Jurkat, Clone E6-1 (cell line): ENCODE data around the gene CDX1.

Source experiments
- DNase-seq: peaks from one replicate; pipeline ENCODE4 v3.0.0-alpha.2; 2011; ENCODE audit warnings: low read depth, low spot score
- H3K4me3 ChIP-seq: 2 replicates; pipeline ENCODE4 v1.5.1; 2011; ENCODE audit warnings: mild to moderate bottlenecking, low read length, control low read depth, moderate library complexity

CDX1 gene

DNA sequence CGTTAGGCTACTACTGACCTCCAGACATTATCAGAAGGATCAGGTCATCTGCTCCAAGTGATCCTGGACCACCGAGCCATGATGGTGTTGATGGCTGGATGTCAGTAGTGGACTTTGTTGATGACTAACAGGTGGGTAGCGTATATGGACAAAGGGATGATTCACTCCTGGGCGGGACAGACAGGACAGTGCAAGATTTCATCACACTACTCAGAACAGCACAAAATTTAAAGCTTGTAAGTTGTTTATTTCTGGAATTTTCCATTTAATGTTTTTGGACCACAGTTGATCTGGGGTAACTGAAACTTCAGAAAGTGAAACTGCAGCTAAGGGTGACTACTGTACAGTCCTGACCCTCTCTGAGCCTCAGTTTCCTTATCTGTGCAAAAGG is 23.6 kb upstream of the CDX1 start:
- no peak for DNase-seq
- H3K4me3 ChIP-seq = no peak overlapping the region

DNA sequence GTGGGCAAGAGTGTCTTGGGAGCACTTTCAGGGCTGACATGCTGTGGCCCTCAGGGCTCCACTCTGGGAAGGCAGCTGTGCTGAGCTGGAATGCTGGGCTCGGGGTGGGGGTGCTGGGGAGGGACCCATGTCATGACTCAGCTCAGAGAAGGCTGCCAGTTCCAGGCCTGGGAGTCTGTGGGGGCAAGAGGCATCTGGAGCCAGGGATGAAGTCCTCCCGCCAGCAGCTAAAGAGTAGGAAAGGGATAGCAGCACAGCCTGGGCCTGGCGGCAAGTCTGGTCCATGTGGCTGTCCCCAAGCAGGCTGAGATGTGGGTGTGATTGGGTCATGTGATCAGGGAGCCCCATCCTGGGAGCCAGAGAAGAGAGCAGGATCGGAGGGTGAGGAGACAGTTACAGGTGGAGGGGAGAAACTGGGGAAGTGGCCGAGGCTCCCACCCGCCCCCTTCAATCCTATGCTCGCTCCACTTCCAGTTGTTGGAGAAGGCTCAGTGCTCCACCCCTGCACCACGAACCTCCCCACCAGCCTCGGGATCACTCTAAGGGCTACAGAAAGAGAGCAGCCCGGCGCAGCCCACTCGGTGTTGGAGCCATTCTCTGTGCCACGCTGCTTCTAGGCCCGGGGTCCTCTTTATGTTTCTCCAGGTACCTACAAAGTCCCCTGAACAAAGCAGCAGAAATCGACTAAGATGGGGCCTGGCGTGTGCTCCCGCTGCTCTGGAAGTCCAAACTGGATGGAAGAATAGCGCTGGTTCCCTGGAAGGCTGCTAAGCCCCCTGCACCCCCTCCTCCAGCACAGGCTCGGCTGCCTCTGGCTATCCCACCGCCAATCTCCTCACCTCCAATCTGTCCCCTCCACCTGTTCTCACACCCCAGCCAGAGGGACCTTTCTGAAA is 23.0 kb upstream of the CDX1 start:
- H3K4me3 ChIP-seq = no peak overlapping the region
- DNase-seq = no peak

DNA sequence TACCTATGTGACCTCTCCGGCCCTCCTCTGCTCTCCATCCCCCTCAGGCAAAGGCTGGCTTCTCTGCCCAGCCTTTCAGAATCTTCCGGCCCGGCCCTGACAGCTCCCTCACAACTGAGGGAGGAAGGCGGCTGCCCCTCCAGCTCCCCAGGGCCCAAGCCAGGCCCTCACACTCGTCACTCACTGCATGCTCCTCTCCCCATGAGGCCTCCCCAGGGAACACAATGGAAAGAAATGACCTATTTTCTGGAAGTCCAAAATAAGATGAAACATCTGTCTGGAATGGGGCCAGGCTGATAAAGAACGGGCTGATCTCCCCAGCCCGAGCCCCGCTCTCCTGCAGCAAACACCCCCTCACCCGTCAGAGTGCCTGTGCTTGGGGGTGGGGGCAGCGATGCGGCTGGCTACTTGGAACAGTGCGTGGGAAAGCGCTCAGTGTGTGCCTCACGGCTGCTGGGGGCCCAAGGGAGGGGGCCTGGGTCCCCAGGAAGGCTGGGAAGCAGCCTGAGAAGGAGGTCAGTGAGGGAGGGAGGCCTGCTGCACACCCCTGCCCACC is 22.3 kb upstream of the CDX1 start:
- H3K4me3 ChIP-seq = no peak overlapping the region
- DNase-seq = no peak

DNA sequence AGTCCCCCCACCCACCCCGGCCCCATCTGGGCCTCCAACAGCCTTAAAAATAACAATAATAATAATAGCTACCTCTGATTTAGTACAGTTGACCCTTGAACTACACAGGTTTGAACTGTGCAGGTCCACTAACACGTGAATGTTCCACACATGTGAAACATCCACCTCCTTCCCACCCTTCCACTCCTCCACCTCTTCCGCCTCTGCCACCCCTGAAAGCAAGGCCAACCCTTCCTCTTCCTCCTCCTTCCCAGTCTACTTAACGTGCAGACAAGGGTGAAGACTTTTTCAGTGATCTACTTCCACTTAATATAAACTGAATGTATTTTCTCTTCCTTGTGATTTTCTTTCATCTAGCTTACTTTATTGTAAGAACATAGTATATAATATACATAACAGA is 21.7 kb upstream of the CDX1 start:
- no peak for DNase-seq
- H3K4me3 ChIP-seq = no peak overlapping the region

DNA sequence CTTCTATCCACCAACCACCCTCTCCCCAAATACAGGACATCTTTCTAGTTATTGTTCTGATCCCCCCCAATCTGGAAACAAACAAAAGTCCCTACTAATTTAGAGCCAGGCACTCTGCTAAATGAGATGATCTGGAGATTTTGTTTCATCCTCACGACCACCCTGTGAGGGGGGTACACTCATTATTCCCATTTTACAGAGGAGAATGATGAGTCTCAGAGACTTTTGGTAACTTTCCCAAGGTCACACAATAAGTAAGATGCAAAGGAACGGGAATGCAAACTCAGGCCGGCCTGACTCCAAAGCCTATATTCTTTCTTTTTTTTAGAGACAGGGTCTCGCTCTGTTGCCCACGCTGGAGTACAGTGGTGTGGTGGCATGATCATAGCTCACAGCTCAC is 20.3 kb upstream of the CDX1 start:
- DNase-seq = no peak
- no peak overlapping the region for H3K4me3 ChIP-seq

DNA sequence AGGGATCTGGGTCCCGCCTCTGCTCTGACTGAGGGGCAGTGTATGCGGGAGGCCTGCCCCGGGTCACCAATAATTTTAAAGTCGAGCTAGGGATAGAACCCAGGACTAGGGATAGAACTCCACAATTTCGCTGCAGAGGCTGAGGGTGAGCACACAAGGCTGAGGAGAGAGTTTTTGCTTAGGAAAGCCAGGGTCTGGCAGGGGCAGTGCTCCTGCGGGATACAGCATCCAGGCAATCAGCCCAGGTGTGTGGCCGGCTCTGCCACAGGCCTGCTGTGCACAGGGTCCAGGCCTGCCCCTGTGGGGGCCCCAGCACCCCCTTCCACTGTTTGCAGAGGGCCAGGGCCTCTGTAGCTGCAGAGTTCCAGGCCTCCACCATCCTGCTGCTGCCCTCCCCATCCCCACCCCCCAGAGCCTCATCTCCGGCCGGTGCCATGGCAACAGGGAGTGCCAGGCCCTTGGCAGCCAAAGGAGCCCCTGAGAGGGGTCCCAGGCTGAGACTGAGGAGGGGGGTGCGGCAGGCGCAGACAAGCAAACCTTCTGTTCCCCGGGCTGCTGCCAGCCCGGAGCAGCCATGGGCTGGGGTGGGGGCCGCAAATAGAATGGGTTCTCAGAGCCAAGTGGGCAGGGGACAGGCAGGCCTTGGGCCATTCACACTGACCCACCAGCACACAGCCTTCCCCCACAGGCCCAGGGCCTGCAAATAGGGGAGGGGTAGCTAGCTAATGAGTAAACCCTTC is 19.5 kb upstream of the CDX1 start:
- no peak overlapping the region for H3K4me3 ChIP-seq
- no peak for DNase-seq

DNA sequence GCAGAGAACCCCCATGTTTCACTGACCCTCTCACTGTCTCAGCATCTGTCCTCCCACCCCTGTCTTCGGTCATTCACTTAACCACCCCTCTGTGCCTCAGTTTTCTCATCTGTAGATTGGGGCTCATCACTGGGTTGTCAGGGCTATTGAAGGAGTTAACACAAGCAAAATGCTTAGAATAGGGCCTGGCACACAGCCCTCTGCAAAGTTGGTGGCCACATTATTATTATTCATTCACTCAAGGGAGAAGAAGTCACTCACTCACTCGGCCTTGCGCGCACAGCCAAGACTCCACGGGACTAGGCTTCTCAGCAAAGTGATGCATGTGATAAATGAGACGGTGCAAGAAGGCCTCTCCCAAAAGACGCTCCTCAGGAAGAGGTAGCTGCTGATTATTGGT is 18.9 kb upstream of the CDX1 start:
- no peak for DNase-seq
- H3K4me3 ChIP-seq = no peak overlapping the region

DNA sequence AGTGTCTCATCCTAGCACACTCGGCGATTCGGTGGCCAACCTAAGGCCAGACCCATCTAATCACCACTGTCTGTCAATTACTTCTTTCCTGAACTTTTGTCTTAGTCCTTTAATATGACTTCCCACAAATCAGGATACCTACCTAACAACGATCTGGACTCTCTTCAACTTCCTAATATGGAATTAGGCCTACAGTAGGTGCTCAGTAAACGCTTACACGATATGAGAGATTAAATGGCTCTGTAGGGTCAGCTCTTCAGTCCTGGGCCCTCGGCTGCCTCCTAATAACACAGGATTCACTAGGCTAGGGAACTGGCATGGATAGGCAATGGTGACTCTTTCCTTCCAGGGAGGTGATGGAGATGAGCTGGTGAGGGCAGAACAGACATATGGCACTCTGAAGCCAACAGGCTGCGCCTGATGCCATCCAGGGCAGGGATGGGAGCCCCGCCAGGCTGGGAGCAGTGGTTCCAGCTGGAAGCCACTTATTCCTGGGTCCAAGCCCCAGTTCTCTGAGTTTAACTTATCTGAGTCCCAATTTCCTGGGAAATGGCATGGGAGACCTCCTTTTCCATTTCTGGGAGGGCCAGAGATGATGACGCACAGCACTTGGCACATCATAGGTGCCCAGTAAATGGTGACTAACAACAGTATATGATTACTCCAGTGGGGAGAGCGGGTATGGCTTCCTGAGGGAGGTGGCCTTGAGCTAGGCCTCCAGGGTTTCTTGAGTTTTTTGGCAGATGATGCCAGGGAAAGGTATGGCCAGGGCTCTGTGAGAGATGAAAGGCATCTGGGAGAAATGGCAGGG is 18.3 kb upstream of the CDX1 start:
- H3K4me3 ChIP-seq = no peak overlapping the region
- no peak for DNase-seq

DNA sequence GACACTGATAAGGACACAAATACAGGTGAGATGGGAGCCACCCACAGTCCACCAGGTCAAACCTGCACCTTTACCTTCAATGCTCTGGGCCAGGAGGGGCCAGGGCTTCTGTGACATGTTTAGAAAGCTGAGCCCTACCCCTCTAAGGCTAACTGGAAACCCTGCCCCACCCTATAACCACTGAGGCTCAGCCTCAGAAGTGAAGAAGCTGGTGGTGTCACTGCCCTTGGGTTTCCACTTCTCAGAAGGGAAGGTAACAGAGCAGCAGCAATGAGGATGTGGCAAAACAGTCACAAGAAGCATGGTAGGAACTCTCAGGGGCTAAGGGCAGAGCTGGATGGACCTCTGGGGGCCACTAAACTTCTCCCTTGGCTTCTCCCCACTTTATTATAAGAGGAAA is 17.0 kb upstream of the CDX1 start:
- peak; percentile 45 for DNase-seq
- no peak overlapping the region for H3K4me3 ChIP-seq

DNA sequence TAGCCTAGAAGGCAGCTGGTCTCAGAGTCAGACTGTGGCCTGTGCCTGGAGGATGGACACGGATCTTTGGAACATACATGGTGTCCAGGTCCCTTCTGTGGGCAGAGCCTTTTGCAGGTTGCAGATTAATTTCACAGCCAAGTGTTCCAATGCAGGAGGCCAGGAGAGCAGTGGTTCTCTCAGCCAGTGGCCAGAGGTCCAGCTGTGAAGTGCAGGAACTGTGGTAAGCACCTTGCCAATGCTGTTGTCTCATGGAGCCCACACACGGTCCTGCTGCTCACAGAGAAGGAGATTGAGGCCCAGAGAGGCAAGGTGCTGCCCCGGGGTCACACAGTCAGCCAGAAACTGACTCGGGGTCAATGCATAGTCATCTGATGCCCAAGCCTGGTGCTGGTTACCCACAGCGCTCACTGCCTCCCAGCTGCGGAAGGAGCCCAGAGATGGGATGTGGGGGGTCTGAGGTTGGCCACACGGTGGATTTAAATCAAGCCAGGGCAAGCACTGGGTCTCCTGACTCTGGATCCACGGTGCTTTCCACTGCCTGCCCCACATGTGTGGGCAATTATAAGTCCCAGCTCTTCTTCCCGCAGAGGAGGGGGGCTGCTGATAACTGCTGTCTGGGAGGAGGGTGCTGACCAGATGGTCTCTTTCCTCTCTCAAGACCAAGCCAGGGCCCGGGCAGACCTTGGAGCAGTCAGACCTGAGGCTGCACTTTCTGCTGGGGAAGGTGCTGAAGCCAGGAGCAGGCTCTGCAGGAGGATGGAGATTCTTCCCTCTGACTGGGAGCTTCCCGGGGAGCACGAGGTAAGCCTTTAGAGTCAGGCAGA is 13.7 kb upstream of the CDX1 start:
- DNase-seq = no peak
- H3K4me3 ChIP-seq = no peak overlapping the region

DNA sequence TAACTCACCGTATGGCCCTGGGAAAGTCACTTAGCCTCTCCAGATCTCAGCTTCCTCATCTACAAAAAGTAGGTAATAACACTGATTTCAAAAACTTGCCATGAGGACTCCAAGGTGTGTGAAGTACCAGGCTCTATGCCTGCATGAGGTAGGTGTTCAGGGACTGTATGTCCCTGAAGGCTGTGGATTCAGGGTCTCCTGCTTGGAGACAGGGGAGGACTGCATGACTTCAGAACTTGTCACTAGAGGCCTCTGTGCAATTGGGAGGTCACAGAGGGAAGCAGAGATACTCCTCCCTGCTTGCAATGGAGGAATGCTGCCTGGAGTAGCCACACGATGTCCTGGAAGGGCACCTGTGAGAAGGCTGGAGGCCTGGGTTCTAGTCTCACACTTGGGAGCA is 13.1 kb upstream of the CDX1 start:
- H3K4me3 ChIP-seq = no peak overlapping the region
- DNase-seq = no peak

DNA sequence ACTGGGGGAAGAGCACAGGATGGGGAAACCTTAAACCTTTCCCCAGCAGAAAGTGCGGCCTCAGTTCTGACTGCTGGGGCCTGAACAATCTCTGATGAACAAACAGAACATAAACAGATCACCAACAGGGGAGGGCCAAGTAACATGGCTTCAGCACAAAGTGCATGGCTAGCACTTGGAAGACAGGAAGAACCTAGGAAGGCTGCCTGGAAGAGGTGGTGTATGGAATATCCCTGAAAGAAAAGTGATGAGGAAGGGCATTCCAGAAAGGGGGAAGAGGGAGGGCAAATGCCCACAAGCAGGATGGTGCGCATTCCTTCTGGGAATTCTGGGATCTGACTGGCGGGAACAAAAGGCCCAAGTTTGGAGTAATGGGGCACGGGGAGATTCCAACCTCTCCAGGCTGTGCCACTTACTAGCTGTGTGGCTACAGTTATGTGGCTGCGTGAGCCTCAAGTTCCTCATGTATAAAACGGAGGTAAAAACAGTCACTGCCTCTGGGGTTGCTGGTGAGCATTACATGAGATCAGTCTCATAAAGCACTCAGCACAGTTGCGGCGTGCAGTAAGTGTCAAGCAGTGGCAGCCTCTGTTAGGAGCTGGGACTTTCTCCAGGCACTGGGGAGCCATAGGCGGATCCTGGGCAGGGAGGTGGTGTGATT is 12.5 kb upstream of the CDX1 start:
- no peak overlapping the region for H3K4me3 ChIP-seq
- DNase-seq = no peak

DNA sequence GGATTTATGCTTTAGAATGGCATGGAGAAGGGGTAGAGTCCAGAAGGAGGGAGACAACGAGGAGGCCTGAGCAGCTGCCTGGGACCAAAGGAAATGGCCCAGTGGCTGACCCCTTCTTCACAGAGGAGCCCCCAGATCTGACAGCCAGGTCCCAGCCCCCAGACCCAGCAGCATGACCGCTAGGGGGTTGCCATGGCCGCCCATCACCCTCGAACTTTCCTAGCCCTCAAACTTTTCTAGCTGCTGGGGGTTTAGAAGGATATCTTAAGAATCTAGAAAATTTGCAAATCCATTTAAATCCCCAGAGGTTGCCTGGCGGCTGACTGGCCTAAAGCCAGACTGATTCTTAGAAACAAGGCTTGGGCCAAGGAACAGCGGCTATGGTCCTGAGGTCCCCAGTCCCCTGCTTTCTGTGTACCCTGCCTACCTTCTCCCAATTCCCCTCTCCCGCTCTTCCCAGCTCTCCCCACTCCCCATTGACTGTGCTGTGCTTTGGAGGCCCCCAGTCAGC is 11.9 kb upstream of the CDX1 start:
- no peak for DNase-seq
- H3K4me3 ChIP-seq = no peak overlapping the region

DNA sequence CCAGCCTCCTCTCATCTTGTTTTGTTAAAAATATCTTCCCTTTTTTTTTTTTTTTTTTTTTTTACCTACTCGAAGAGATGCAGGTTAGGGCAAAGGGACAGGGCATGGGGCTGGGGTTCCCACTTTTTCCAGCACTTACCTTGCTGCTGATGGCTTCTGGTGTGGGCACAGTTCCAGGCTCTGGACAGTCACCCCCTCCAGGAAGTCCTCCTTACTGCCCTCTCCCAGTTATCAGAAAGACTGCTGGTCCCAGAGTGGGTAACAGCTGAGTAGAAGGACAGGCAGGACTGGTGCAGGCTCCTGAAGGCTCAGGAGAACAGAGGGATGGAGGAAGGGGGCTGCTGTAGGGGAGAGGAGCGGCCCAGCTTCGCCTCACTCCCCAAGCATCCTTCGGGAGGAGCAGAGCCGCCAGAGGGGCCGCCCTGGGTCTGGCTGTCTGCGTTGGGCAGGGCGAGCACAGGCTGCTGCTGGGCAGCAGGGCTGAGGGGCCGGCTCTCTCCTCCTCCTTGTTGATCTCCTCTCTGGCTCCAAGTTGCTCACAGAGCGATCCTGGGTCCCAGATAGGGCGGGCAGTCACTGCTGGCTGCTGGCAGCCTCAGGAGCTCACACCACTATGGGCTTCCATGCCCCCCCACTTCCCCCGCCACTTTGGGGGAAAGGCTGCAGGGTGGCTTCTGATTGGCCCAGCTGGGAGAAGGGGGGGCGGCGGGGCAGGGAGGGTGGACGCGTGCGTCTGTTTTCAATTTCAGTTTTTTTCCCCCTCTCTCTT is 11.1 kb upstream of the CDX1 start, which contains the start of gene PDGFRB:
PDGFRB (minus strand) TSS at position 588 of the 769 bp plus-strand sequence. CDS start 18,798 bp downstream, outside the sequence.
- no peak for DNase-seq
- no peak within 1 kb of the TSS for H3K4me3 ChIP-seq

DNA sequence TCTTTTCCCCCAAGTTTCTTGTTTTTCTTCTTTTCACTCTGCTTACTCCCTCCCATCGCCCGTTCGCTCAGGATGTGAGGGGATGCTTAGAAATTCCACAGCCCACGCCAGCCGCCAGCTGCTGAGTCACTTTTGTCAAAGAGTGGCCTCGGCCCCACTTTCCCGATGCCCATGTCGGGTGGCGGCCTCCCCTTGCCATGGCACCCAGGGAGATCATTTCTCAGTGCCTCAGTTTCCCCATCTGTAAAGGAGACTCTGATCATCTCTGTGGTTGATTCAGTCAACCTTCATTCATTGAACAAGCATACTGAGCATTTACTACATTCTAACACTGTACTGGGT is 10.6 kb upstream of the CDX1 start:
- no peak overlapping the region for H3K4me3 ChIP-seq

DNA sequence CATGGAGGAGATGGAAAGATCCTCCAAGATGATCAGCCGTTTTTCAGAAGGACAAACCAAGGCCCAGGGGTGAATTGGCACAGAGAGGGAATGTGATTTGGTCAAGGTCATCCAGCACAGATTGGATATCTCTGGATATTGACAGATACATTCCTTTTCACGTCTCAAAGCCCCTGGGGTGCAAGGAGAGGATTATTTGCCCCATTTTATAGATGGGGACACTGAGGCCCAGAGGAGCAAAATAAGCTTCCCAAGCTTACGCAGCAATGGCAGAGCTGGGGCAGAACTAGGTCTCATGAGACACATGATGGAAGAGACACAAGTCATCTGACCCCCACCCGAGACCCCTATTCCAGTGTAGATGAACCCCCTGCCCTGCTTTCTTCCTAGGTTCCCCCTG is 10.0 kb upstream of the CDX1 start:
- no peak overlapping the region for H3K4me3 ChIP-seq

More for the DNA sequence above, 10.6 kb upstream of the CDX1 start:
- DNase-seq = no peak

DNA sequence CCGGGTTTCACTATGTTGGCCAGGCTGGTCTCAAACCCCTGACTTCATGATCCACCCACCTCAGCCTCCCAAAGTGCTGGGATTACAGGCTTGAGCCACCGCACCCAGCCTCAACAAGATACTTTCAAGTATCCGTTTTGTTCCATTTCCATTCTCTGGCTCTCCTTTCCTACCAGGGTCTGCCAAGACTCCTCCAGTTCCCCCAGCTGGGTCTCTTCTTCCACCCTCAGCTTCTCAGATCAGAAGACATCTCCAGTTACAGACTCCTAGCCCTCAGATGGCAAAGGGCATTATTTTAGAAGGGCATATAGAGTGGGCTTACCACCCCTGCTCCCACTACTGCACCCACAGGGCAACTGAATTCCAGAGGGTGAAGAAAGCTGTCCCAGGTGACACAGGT is 9.4 kb upstream of the CDX1 start:
- H3K4me3 ChIP-seq = no peak overlapping the region
- DNase-seq = no peak

More for the DNA sequence above, 10.0 kb upstream of the CDX1 start:
- no peak for DNase-seq
